ENCODE results near the gene HSPA8.

The HSPA8 gene

GRCh38 chr11:123061403-123062157, at the start of gene HSPA8:
Gene HSPA8, minus strand, starts transcription at chr11:123062136. Its CDS starts 812 bp downstream, at chr11:123061324.
- Histone ChIP-seq H3K27ac (peak within 1 kb of the TSS; percentile 100), H3K9me3 (no peaks in the 10 kb centered on the region), H3K27me3 (no peaks in the 10 kb centered on the region), H3K4me3 (ENCODE audit: low read depth in 1 of 2, low read length in 1 of 2) (peak within 1 kb of the TSS; percentile 84 to 99), H3K4me1 (ENCODE audit: control insufficient read depth in 1 of 2, insufficient read depth in 1 of 2, low read depth in 1 of 2, low read length in 1 of 2) (peaks cover 40 to 51% of the 10 kb centered on the region in 2 experiments), H3K36me3 (peaks cover 51% of the 10 kb centered on the region)
- TF ChIP-seq, protein P1, sequence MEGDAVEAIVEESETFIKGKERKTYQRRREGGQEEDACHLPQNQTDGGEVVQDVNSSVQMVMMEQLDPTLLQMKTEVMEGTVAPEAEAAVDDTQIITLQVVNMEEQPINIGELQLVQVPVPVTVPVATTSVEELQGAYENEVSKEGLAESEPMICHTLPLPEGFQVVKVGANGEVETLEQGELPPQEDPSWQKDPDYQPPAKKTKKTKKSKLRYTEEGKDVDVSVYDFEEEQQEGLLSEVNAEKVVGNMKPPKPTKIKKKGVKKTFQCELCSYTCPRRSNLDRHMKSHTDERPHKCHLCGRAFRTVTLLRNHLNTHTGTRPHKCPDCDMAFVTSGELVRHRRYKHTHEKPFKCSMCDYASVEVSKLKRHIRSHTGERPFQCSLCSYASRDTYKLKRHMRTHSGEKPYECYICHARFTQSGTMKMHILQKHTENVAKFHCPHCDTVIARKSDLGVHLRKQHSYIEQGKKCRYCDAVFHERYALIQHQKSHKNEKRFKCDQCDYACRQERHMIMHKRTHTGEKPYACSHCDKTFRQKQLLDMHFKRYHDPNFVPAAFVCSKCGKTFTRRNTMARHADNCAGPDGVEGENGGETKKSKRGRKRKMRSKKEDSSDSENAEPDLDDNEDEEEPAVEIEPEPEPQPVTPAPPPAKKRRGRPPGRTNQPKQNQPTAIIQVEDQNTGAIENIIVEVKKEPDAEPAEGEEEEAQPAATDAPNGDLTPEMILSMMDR (IDR thresholded peaks at IDR 0.05), result no peak

DNA sequence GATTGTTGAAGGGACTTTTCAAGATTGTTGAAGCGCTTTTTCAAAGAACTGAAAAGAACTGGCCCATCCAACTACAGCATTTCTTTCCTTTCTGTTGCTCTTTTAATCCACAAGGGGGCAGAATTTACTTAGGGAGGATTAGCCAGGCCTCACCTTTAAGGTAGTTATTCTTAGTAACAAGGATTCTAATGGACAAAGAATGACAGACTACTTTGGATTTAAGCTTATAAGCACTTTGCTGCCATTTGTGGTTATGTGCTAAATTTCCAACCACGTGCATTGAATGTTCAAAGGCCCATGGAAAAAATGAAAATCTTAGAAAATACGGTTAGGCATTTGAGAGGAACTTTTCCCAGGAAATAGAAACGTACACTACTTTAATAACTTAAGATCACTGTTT, 49.5 kb upstream of the HSPA8 start:
- TF ChIP-seq, protein P1 (IDR thresholded peaks at IDR 0.05), result peak; percentile 51
- no peak overlapping the region for H3K4me3 ChIP-seq (ENCODE audit: low read depth in 1 of 2, low read length in 1 of 2)
- no peaks in the 10 kb centered on the region for H3K9me3 ChIP-seq
- no peaks in the 10 kb centered on the region for H3K36me3 ChIP-seq
- peaks cover 11 to 13% of the 10 kb centered on the region in 2 experiments for H3K4me1 ChIP-seq (ENCODE audit: control insufficient read depth in 1 of 2, insufficient read depth in 1 of 2, low read depth in 1 of 2, low read length in 1 of 2)
- H3K27ac ChIP-seq, result peak overlapping the region; percentile 22
- H3K27me3 ChIP-seq, result no peaks in the 10 kb centered on the region

DNA sequence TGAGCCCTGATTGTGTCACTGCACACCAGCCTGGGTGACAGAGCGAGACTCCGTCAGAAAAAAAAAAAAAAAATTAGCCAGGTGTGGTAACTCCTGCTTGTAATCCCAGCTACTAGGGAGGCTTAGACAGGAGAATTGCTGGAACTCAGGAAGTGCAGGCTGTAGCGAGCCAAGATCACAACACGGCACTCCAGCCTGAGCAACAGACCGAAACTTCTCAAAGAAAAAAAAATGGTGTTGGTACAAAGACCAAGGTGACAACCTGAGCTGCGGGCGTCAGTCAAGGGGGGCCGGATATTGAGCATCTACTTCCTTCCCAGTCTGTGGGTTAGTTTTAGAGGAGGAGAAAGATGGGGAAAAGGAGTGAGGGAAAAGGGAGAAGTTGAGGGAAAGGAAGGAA, 48.5 kb upstream of the HSPA8 start:
- H3K27me3 ChIP-seq, result no peaks in the 10 kb centered on the region
- peak overlapping the region; percentile 6 to 36 for H3K4me3 ChIP-seq (ENCODE audit: low read depth in 1 of 2, low read length in 1 of 2)
- H3K36me3 ChIP-seq, result no peaks in the 10 kb centered on the region
- H3K9me3 ChIP-seq, result no peaks in the 10 kb centered on the region
- peaks cover 11 to 13% of the 10 kb centered on the region in 2 experiments for H3K4me1 ChIP-seq (ENCODE audit: control insufficient read depth in 1 of 2, insufficient read depth in 1 of 2, low read depth in 1 of 2, low read length in 1 of 2)
- H3K27ac ChIP-seq, result peak overlapping the region; percentile 22
- TF ChIP-seq, protein P1 (IDR thresholded peaks at IDR 0.05), result no peak

GRCh38 chr11:123107945-123108495, 46.1 kb upstream of the HSPA8 start:
- Histone ChIP-seq H3K4me3 (ENCODE audit: low read depth in 1 of 2, low read length in 1 of 2) (no peak overlapping the region), H3K27ac (no peak overlapping the region), H3K27me3 (no peaks in the 10 kb centered on the region), H3K9me3 (no peaks in the 10 kb centered on the region), H3K36me3 (no peaks in the 10 kb centered on the region), H3K4me1 (ENCODE audit: control insufficient read depth in 1 of 2, insufficient read depth in 1 of 2, low read depth in 1 of 2, low read length in 1 of 2) (peaks cover 11 to 13% of the 10 kb centered on the region in 2 experiments)
- TF ChIP-seq, protein P1 (IDR thresholded peaks at IDR 0.05), result no peak

GRCh38 chr11:123104697-123105096, 42.8 kb upstream of the HSPA8 start:
- TF ChIP-seq, protein P1 (IDR thresholded peaks at IDR 0.05), result no peak
- H3K27ac ChIP-seq, result no peak overlapping the region
- H3K4me3 ChIP-seq (ENCODE audit: low read depth in 1 of 2, low read length in 1 of 2), result no peak overlapping the region
- H3K4me1 ChIP-seq (ENCODE audit: control insufficient read depth in 1 of 2, insufficient read depth in 1 of 2, low read depth in 1 of 2, low read length in 1 of 2), result no peaks in the 10 kb centered on the region
- no peaks in the 10 kb centered on the region for H3K9me3 ChIP-seq
- no peaks in the 10 kb centered on the region for H3K36me3 ChIP-seq
- no peaks in the 10 kb centered on the region for H3K27me3 ChIP-seq
